Measurements from ENCODE around the gene ADARB2. TPM values are rescaled to one million over a fixed set of nuclear protein-coding genes. Genes with fewer than 3 reads are reported as not detected.

ADARB2 gene
- total RNA-seq, 6 donors from 2014 or later = 0.69 to 5.2 (median 1.8) TPM

DNA sequence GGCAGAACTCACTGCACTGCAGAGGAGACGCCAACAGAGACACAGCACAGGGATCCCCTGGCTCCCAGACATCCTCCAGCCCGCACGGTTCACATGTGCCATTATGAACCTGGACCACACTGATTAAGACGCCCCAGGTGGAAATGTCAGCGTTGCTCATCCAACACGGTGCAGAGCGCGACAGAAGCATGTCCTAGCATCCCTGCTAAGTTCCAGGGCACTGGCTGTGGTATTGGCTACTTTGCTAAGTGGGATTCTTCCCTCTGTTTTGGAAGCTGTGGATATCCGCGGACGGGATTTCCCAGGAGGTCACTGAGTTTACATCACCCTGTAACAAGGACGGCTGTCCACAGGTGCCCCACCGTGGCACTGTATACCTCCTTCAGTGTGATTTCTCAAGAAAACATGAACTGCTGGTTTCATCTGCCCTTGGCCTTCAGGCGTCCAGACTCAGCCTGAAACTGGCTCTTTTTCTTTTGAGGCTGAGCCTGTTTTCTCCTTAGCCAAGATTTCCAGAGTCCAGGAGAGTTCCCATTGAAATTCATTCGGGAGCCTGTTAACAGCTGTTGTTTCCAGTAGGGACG lies 357.1 kb downstream of the ADARB2 start:
- DNase-seq (peak in 1 of 2 donors; percentile 11), ATAC-seq (ENCODE audit: low FRiP score in 2 of 2) (no peak)
- no peaks in the 10 kb centered on the region for H3K9me3 ChIP-seq
- WGBS, 2 donors = 60 to 67% methylated on average over 16 of the region's 16 CpGs
- H3K27ac ChIP-seq = no peak overlapping the region
- TF ChIP-seq POLR2A (IDR thresholded peaks at IDR 0.05) (no peak), POLR2AphosphoS5 (IDR thresholded peaks at IDR 0.05) (no peak), EP300 (IDR thresholded peaks at IDR 0.05) (no peak)
- TF ChIP-seq, protein P1, sequence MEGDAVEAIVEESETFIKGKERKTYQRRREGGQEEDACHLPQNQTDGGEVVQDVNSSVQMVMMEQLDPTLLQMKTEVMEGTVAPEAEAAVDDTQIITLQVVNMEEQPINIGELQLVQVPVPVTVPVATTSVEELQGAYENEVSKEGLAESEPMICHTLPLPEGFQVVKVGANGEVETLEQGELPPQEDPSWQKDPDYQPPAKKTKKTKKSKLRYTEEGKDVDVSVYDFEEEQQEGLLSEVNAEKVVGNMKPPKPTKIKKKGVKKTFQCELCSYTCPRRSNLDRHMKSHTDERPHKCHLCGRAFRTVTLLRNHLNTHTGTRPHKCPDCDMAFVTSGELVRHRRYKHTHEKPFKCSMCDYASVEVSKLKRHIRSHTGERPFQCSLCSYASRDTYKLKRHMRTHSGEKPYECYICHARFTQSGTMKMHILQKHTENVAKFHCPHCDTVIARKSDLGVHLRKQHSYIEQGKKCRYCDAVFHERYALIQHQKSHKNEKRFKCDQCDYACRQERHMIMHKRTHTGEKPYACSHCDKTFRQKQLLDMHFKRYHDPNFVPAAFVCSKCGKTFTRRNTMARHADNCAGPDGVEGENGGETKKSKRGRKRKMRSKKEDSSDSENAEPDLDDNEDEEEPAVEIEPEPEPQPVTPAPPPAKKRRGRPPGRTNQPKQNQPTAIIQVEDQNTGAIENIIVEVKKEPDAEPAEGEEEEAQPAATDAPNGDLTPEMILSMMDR (IDR thresholded peaks at IDR 0.05) = no peak
- no peak overlapping the region for H3K4me3 ChIP-seq
- no peaks in the 10 kb centered on the region for H3K4me1 ChIP-seq
- no peaks in the 10 kb centered on the region for H3K36me3 ChIP-seq
- no peaks in the 10 kb centered on the region for H3K27me3 ChIP-seq

DNA sequence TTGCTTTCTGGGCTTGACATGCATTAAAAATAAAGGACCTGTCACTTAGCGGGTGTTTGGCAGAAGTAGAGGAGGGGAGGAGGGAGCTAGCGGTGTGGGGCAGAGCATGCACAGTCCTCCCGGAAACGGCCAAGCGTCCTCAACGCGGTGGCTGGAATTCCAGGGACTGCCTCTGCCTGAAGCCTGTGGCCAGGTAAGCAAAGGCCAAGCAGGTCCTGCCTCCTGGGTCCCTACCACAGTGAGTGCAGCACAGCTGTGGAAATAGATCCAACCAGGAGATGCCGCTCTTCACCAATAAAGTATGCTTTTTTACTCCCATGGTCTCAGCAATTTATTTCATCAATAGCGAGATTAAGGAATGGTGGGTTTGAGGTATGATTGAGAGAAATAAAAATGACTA lies 357.7 kb downstream of the ADARB2 start:
- DNase-seq (peak in 1 of 2 donors; percentile 11), ATAC-seq (ENCODE audit: low FRiP score in 2 of 2) (no peak)
- no peaks in the 10 kb centered on the region for H3K36me3 ChIP-seq
- H3K9me3 ChIP-seq = no peaks in the 10 kb centered on the region
- no peaks in the 10 kb centered on the region for H3K27me3 ChIP-seq
- no peaks in the 10 kb centered on the region for H3K4me1 ChIP-seq
- WGBS, 2 donors = 31 to 32% methylated on average over 9 of the region's 9 CpGs
- no peak overlapping the region for H3K4me3 ChIP-seq
- no peak for TF ChIP-seq POLR2AphosphoS5 (IDR thresholded peaks at IDR 0.05)
- no peak for TF ChIP-seq EP300 (IDR thresholded peaks at IDR 0.05)
- TF ChIP-seq, protein P1 (IDR thresholded peaks at IDR 0.05) = no peak
- no peak for TF ChIP-seq POLR2A (IDR thresholded peaks at IDR 0.05)
- no peak overlapping the region for H3K27ac ChIP-seq

DNA sequence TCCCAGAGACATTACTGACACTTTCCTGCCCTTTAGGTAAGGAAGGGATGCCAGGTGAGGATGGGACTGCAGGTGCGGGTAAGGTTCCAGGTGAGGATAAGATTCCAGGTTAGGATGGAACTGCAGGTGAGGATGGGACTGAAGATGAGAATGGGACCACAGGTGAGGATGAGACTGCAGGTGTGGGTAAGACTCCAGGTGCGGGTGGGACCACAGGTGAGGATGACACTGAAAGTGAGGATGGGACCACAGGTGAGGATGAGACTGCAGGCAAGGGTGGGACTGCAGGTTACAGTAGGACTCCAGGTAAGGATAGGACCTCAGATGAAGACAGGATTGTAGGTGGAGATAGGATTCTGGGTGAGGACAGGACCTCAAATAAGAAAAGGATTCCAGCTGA lies 358.9 kb downstream of the ADARB2 start:
- Histone ChIP-seq H3K4me1 (no peaks in the 10 kb centered on the region), H3K27me3 (no peaks in the 10 kb centered on the region), H3K4me3 (no peak overlapping the region), H3K27ac (no peak overlapping the region), H3K36me3 (no peaks in the 10 kb centered on the region), H3K9me3 (no peaks in the 10 kb centered on the region)
- DNase-seq = peak in 1 of 2 donors; percentile 12
- no peak for ATAC-seq (ENCODE audit: low FRiP score in 2 of 2)
- 94% methylated on average over 2 of the region's 2 CpGs for WGBS, 2 donors
- TF ChIP-seq POLR2A (IDR thresholded peaks at IDR 0.05) (no peak), EP300 (IDR thresholded peaks at IDR 0.05) (no peak), POLR2AphosphoS5 (IDR thresholded peaks at IDR 0.05) (no peak)
- TF ChIP-seq, protein P1 (IDR thresholded peaks at IDR 0.05) = no peak

DNA sequence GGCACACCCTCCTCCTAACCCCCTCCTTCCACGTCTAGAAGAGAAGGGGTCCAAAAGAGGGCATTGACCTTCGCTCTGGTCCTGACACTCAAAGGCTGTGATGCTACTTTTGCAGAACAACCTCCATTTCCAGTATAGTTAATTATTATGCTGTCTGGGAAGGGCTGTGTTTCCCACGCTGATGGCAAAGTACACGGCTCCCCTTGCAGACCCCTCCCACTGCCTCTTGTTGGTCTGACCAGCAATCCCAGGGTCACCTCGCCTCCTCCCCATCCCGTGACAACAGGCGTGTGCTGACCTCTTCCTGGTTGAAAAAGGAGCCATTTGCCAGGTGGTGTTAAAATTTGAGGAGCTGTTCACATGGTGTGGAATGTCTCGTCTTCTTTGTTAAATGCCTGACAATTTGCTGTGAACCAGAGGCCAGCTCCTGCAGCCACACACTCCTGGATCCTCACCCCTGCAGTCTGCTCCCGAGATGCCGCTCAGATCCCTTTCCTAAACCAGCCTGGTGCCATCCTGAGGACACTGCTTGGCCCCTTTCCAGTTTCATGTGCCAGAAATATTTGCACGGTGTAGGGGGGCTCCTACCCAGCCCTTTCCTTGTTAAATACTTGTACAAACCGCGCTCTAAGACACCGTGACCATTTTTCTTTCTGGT lies 359.5 kb downstream of the ADARB2 start:
- no peaks in the 10 kb centered on the region for H3K36me3 ChIP-seq
- no peaks in the 10 kb centered on the region for H3K4me1 ChIP-seq
- no peaks in the 10 kb centered on the region for H3K9me3 ChIP-seq
- DNase-seq (peak in 1 of 2 donors; percentile 8), ATAC-seq (ENCODE audit: low FRiP score in 2 of 2) (no peak)
- no peak overlapping the region for H3K4me3 ChIP-seq
- no peak overlapping the region for H3K27ac ChIP-seq
- 36 to 37% methylated on average over 13 to 14 of the region's 14 CpGs for WGBS, 2 donors
- H3K27me3 ChIP-seq = no peaks in the 10 kb centered on the region
- TF ChIP-seq POLR2A (IDR thresholded peaks at IDR 0.05) = no peak
- TF ChIP-seq, protein P1 (IDR thresholded peaks at IDR 0.05) = no peak
- no peak for TF ChIP-seq POLR2AphosphoS5 (IDR thresholded peaks at IDR 0.05)
- TF ChIP-seq EP300 (IDR thresholded peaks at IDR 0.05) = no peak

DNA sequence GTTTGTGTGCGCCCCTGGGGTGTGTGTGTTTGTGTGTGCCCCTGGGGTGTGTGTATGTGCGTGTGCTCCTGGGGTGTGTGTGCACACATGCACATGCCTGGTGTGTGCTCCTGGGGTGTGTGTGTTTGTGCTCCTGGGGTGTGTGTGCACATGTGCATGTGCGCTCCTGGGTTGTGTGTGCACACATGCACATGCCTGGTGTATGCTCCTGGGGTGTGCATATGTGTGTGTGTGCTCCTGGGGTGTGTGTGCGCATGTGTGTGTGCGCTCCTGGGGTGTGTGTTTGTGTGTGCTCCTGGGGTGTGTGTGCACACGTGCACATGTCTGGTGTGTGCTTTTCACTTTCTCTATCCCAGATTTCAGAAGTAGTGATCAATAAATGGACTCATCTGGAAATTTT lies 360.1 kb downstream of the ADARB2 start:
- TF ChIP-seq EP300 (IDR thresholded peaks at IDR 0.05) = no peak
- no peak for TF ChIP-seq POLR2AphosphoS5 (IDR thresholded peaks at IDR 0.05)
- TF ChIP-seq, protein P1 (IDR thresholded peaks at IDR 0.05) = no peak
- TF ChIP-seq POLR2A (IDR thresholded peaks at IDR 0.05) = no peak
- no peak overlapping the region for H3K4me3 ChIP-seq
- H3K36me3 ChIP-seq = no peaks in the 10 kb centered on the region
- no peaks in the 10 kb centered on the region for H3K4me1 ChIP-seq
- no peak overlapping the region for H3K27ac ChIP-seq
- ATAC-seq (ENCODE audit: low FRiP score in 2 of 2) (no peak), DNase-seq (no peak)
- H3K9me3 ChIP-seq = no peaks in the 10 kb centered on the region
- no peaks in the 10 kb centered on the region for H3K27me3 ChIP-seq
- whole genome bisulfite sequencing, 2 donors = 81 to 88% methylated on average over 4 to 6 of the region's 6 CpGs
